Endothelial cell of umbilical vein (primary cell): ENCODE measurements around the gene PDE4B. TPM values are rescaled to one million over a fixed set of nuclear protein-coding genes. Genes with fewer than 3 reads are reported as not detected.

Experiments used
- BruUV-seq: library from RNA; stranded (reverse); fragments of 400-500 nt; replicated peaks from 2 replicates; lab custom pipeline; 2021; lab: Mats Ljungman, UMichigan
- CTCF ChIA-PET: fragments of 300-600, 350-600 bp; sonication (Branson Sonifier 250); formaldehyde crosslinking; loops from one replicate; lab custom pipeline; 2021; ENCODE audit warnings: antibody characterized with exemption, inconsistent platforms; lab: Charles Lee
- POLR2A ChIA-PET: fragments of 300-600, 350-600 bp; sonication (Branson Sonifier 250); formaldehyde crosslinking; loops from one replicate; lab custom pipeline; 2021; ENCODE audit warnings: antibody characterized with exemption, inconsistent platforms; lab: Charles Lee
- DNase-seq: peaks from one replicate; pipeline ENCODE4 v3.0.0-alpha.2; 2011; ENCODE audit warnings: low read depth, low spot score
- FAIRE-seq: peaks from 2 replicates; lab custom pipeline; 2011; peaks lifted over from hg19 to GRCh38; lab: Jason Lieb, UNC
- H2AFZ ChIP-seq: 2 replicates; pipeline ENCODE4 v1.6.0; 2012; ENCODE audit warnings: low read depth, low read length, control low read depth, inconsistent platforms
- H3K27ac ChIP-seq: 2 replicates; pipeline ENCODE4 v1.5.1; 2011; ENCODE audit warnings: low read depth, mild to moderate bottlenecking, control low read depth, low read length, moderate library complexity; ENCODE audit not compliant: insufficient read depth
- H3K27me3 ChIP-seq, 2 experiments: 2 replicates each; pipeline versions ENCODE4 v1.6.0 to v1.6.1; 2011; ENCODE audit warnings: low read length in 2 of 2, mixed read lengths in 1 of 2; ENCODE audit not compliant: control insufficient read depth in 2 of 2, insufficient read depth in 2 of 2
- H3K36me3 ChIP-seq, 2 experiments: 2 replicates in 1 of 2; 3 replicates in 1 of 2; pipeline ENCODE4 v1.5.1; 2011; ENCODE audit warnings: low read length in 2 of 2, mild to moderate bottlenecking in 1 of 2, moderate library complexity in 1 of 2; ENCODE audit not compliant: control insufficient read depth in 2 of 2, insufficient read depth in 2 of 2; ENCODE audit errors: extremely low read depth in 1 of 2
- H3K4me1 ChIP-seq: 3 replicates; pipeline ENCODE4 v1.5.1; 2011; ENCODE audit warnings: mild to moderate bottlenecking, low read length; ENCODE audit not compliant: control insufficient read depth, insufficient read depth; ENCODE audit errors: extremely low read depth
- H3K4me2 ChIP-seq: 2 replicates; pipeline ENCODE4 v1.6.1; 2011; ENCODE audit warnings: low read length, control low read depth, mixed read lengths; ENCODE audit not compliant: insufficient read depth
- H3K4me3 ChIP-seq, 3 experiments: fragments of 200-600 bp in 1 of 3; sonication (generic), shearing (Covaris generic) in 1 of 3; replicated peaks in 1 of 3; 2 replicates each; pipeline ENCODE4 v1.5.1; 2011 to 2016; ENCODE audit warnings: control low read depth in 3 of 3, low read length in 3 of 3, mild to moderate bottlenecking in 2 of 3, inconsistent platforms in 1 of 3, low read depth in 1 of 3, moderate library complexity in 1 of 3; ENCODE audit not compliant: insufficient read depth in 1 of 3
- H3K79me2 ChIP-seq: 2 replicates; pipeline ENCODE4 v1.6.0; 2012; ENCODE audit warnings: low read length, inconsistent platforms; ENCODE audit not compliant: control insufficient read depth, insufficient read depth
- H3K9ac ChIP-seq: replicated peaks from 2 replicates; pipeline ENCODE3; 2011; ENCODE audit warnings: low read length, control low read depth; ENCODE audit not compliant: insufficient read depth; ENCODE audit errors: extremely low read depth
- H3K9me1 ChIP-seq: replicated peaks from 3 replicates; pipeline ENCODE4 v1.6.0; 2011; ENCODE audit warnings: mild to moderate bottlenecking, low read length; ENCODE audit not compliant: control insufficient read depth, insufficient read depth; ENCODE audit errors: extremely low read depth
- H3K9me3 ChIP-seq: replicated peaks from 2 replicates; pipeline ENCODE4 v1.5.1; 2012; ENCODE audit warnings: low read length, inconsistent platforms; ENCODE audit not compliant: control insufficient read depth, insufficient read depth
- H4K20me1 ChIP-seq: replicated peaks from 2 replicates; pipeline ENCODE3; 2011; ENCODE audit warnings: mild to moderate bottlenecking, low read length; ENCODE audit not compliant: control insufficient read depth, insufficient read depth; ENCODE audit errors: extremely low read depth
- CTCF ChIP-seq, 2 donors: IDR thresholded peaks; 1 replicate in 1 of 2; 2 replicates in 1 of 2; pipeline ENCODE4 v1.5.1; 2011; ENCODE audit warnings: low read length in 2 of 2, mild to moderate bottlenecking in 2 of 2, moderate library complexity in 2 of 2, control low read depth in 1 of 2, inconsistent platforms in 1 of 2, low read depth in 1 of 2; ENCODE audit not compliant: insufficient read depth in 1 of 2; ENCODE audit errors: extremely low read depth in 1 of 2
- EZH2 ChIP-seq: IDR thresholded peaks from 2 replicates; pipeline ENCODE4 v1.6.1; 2012; ENCODE audit warnings: borderline replicate concordance, low read depth, mild to moderate bottlenecking, moderate library complexity, low read length, inconsistent platforms; ENCODE audit not compliant: severe bottlenecking
- FOS ChIP-seq: IDR thresholded peaks from 2 replicates; pipeline ENCODE4 v1.6.1; 2011; ENCODE audit warnings: mild to moderate bottlenecking, low read length, moderate library complexity, borderline replicate concordance; ENCODE audit not compliant: insufficient read depth
- GATA2 ChIP-seq: IDR thresholded peaks from 2 replicates; pipeline ENCODE4 v1.7.0; 2011; ENCODE audit warnings: low read depth, mild to moderate bottlenecking, moderate library complexity, mixed read lengths, low read length; ENCODE audit not compliant: insufficient read length, insufficient read depth
- JUN ChIP-seq: IDR thresholded peaks from 2 replicates; pipeline ENCODE4 v1.6.1; 2011; ENCODE audit warnings: borderline replicate concordance, low read depth; ENCODE audit not compliant: insufficient read length, insufficient read depth
- MAX ChIP-seq: IDR thresholded peaks from 2 replicates; pipeline ENCODE4 v1.6.1; 2011; ENCODE audit not compliant: insufficient read depth, insufficient read length
- MYC ChIP-seq: IDR thresholded peaks from one replicate; pipeline ENCODE4 v1.6.1; 2011; ENCODE audit warnings: mild to moderate bottlenecking, low read depth, low read length
- POLR2A ChIP-seq: IDR thresholded peaks from 2 replicates; pipeline ENCODE4 v1.6.1; 2012; ENCODE audit warnings: low read depth, mild to moderate bottlenecking, control low read depth, low read length
- POLR2AphosphoS5 ChIP-seq: IDR thresholded peaks from 2 replicates; pipeline ENCODE4 v1.6.1; 2012; ENCODE audit warnings: low read depth, mild to moderate bottlenecking, control low read depth, low read length, moderate library complexity; ENCODE audit not compliant: insufficient read depth
- dilution Hi-C: fragments of 300-500 bp; cut with MboI; formaldehyde crosslinking; loops from one replicate; pipeline ENCODE4 v1.15.0; 2019; ENCODE audit warnings: low sequenced_read_pairs; ENCODE audit not compliant: extremely low pct_ligation_motif_present
- intact Hi-C: fragments of 100-400 bp; cut with micrococcal nuclease; formaldehyde crosslinking; loops from one replicate; pipeline ENCODE4 v1.10.0; 2022
- polyA plus RNA-seq, 4 experiments: library from polyadenylated mRNA; depleted of rRNA in 3 of 4; stranded (reverse) in 3 of 4; unstranded in 1 of 4; fragments of >200 nt; gene quantifications; 2 replicates each; pipeline versions ENCODE4 v1.2.1 to v1.2.3, GENCODE V29; 2011 to 2012; ENCODE audit warnings: missing spikeins in 1 of 4
- total RNA-seq: library from RNA; stranded (reverse); gene quantifications from 2 replicates; pipeline ENCODE4 v1.2.3, GENCODE V29; 2021

The PDE4B gene
- total and polyA plus RNA-seq, 2 donors (not counting 3 experiments of a cell fraction or from before 2014, with no cell fraction given): 63.5 to 69.8 TPM

GRCh38 chr1:65765631-65766030 lies 27.1 kb upstream of the PDE4B start:
- ChIA-PET POLR2A (no interaction called here), CTCF (no interaction called here)
- no peak overlapping the region for H3K4me3 ChIP-seq
- FAIRE-seq (no peak), DNase-seq (no peak)
- H3K79me2 ChIP-seq: no peaks in the 10 kb centered on the region
- no peaks in the 10 kb centered on the region for H4K20me1 ChIP-seq
- dilution Hi-C loops (no loop called here), intact Hi-C loops (no loop called here)
- H3K4me1 ChIP-seq: no peaks in the 10 kb centered on the region
- H3K9me3 ChIP-seq: no peaks in the 10 kb centered on the region
- no peaks in the 10 kb centered on the region for H3K9me1 ChIP-seq
- no peaks in the 10 kb centered on the region for H3K36me3 ChIP-seq
- H3K4me2 ChIP-seq: no peak overlapping the region
- no peaks in the 10 kb centered on the region for H3K27me3 ChIP-seq
- H3K9ac ChIP-seq: no peak overlapping the region
- no peak overlapping the region for H3K27ac ChIP-seq
- TF ChIP-seq FOS: no peak
- TF ChIP-seq MAX: no peak
- TF ChIP-seq GATA2: no peak
- no peak for TF ChIP-seq JUN
- TF ChIP-seq POLR2A: no peak
- no peak for TF ChIP-seq MYC
- TF ChIP-seq CTCF (IDR thresholded peaks at IDR 0.05; ENCODE audit: extremely low read depth in 1 of 2, insufficient read depth in 1 of 2, low read depth in 1 of 2, low read length in 2 of 2): no peak
- TF ChIP-seq POLR2AphosphoS5: no peak
- no peak for TF ChIP-seq EZH2
- H2AFZ ChIP-seq: no peak overlapping the region
- no TSS peak for BruUV-seq
